ENCODE results near the gene PLAAT5. TPM values are rescaled to one million over a fixed set of nuclear protein-coding genes. Genes with fewer than 3 reads are reported as not detected.

The PLAAT5 gene
- total RNA-seq, 1 experiment from 2014 or later: 8.5 TPM

DNA sequence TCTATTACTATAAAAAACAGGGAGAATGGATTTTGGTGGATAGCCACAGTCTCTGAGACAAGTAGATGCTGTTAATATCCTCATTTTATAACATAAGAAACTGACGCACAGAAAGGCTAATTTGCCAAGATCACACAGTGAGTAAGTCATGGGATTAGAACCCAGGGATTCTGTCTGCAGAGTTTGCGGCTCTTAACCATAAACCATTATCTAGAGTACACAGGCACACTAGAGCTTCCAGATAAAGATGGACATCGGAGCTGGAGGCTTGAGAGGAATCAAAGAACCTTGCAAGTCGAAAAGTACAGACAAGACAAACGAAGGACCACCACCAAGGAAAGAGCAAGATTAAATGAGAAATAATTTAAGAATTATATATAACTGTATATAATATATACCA lies 26.2 kb upstream of the PLAAT5 start:
- H3K27me3 Mint-ChIP-seq (ENCODE audit: low read depth): no peaks in the 10 kb centered on the region

More for the DNA sequence above, 26.2 kb upstream of the PLAAT5 start:
- H2BK5ac ChIP-seq (ENCODE audit: insufficient read length, low read length): no peak overlapping the region
- H3K79me1 ChIP-seq (ENCODE audit: insufficient read depth, low read depth, low read length, poor library complexity, severe bottlenecking): no peaks in the 10 kb centered on the region
- no peak overlapping the region for H3K4ac ChIP-seq (ENCODE audit: low read depth, low read length)
- no peak overlapping the region for H4K8ac ChIP-seq (replicated peaks; ENCODE audit: insufficient read length, low read depth, low read length)
- Mint-ChIP-seq H3K27ac (no peak overlapping the region), H3K9me3 (peaks cover 17 to 25% of the 10 kb centered on the region in 2 experiments), H3K36me3 (ENCODE audit: insufficient read depth in 1 of 3, low read depth in 3 of 3) (peaks cover 7 to 25% (median 22%) of the 10 kb centered on the region in 3 experiments; a peak in 6 of 7 replicates), H3K4me3 (no peak overlapping the region), H3K4me1 (peaks cover 0 to 12% of the 10 kb centered on the region in 2 experiments; a peak in 2 of 4 replicates)
- H3K9me3 ChIP-seq (ENCODE audit: control insufficient read depth, low read depth, low read length): no peaks in the 10 kb centered on the region
- H2BK120ac ChIP-seq (ENCODE audit: low read depth, low read length, poor library complexity, severe bottlenecking): no peak overlapping the region
- no peaks in the 10 kb centered on the region for H3K27me3 ChIP-seq (ENCODE audit: insufficient read depth, low read length)
- H2AK5ac ChIP-seq (ENCODE audit: insufficient read length, low read length): no peak overlapping the region
- H2BK20ac ChIP-seq (ENCODE audit: low read depth, low read length, poor library complexity, severe bottlenecking): no peak overlapping the region
- no peak overlapping the region for H2BK15ac ChIP-seq (ENCODE audit: low read depth, low read length)
- H3K23me2 ChIP-seq (ENCODE audit: insufficient read length, low read depth, low read length, poor library complexity, severe bottlenecking): no peaks in the 10 kb centered on the region
- H3K4me1 ChIP-seq (ENCODE audit: insufficient read depth, low read length): no peaks in the 10 kb centered on the region
- H2AFZ ChIP-seq (ENCODE audit: low read length): no peak overlapping the region
- H4K91ac ChIP-seq (ENCODE audit: insufficient read length, low read depth, low read length): no peak overlapping the region
- H3K27ac ChIP-seq (ENCODE audit: insufficient read length, low read depth, low read length): no peak overlapping the region
- H3T11ph ChIP-seq (ENCODE audit: low read length): no peak overlapping the region
- TF ChIP-seq, protein P1, sequence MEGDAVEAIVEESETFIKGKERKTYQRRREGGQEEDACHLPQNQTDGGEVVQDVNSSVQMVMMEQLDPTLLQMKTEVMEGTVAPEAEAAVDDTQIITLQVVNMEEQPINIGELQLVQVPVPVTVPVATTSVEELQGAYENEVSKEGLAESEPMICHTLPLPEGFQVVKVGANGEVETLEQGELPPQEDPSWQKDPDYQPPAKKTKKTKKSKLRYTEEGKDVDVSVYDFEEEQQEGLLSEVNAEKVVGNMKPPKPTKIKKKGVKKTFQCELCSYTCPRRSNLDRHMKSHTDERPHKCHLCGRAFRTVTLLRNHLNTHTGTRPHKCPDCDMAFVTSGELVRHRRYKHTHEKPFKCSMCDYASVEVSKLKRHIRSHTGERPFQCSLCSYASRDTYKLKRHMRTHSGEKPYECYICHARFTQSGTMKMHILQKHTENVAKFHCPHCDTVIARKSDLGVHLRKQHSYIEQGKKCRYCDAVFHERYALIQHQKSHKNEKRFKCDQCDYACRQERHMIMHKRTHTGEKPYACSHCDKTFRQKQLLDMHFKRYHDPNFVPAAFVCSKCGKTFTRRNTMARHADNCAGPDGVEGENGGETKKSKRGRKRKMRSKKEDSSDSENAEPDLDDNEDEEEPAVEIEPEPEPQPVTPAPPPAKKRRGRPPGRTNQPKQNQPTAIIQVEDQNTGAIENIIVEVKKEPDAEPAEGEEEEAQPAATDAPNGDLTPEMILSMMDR (conservative IDR thresholded peaks at IDR 0.05): no peak
- no peak overlapping the region for H3K9ac ChIP-seq (ENCODE audit: extremely low read depth, insufficient read length, low read length)
- H3K4me2 ChIP-seq (ENCODE audit: insufficient read depth, insufficient read length, low read length): no peak overlapping the region
- no peak for DNase-seq
- no peak overlapping the region for H3K18ac ChIP-seq (ENCODE audit: insufficient read length, low read depth, low read length)
- no peak overlapping the region for H3K56ac ChIP-seq (ENCODE audit: insufficient read length, low read depth, low read length)
- H3K14ac ChIP-seq (ENCODE audit: insufficient read depth, low read length): no peak overlapping the region
- H3K23ac ChIP-seq (ENCODE audit: insufficient read length, low read depth, low read length): no peak overlapping the region
- H4K20me1 ChIP-seq (ENCODE audit: control insufficient read depth, insufficient read depth, insufficient read length): no peaks in the 10 kb centered on the region
- H2BK12ac ChIP-seq (ENCODE audit: insufficient read length, low read depth, low read length): no peak overlapping the region
- H3K79me2 ChIP-seq (ENCODE audit: insufficient read depth, low read length): no peaks in the 10 kb centered on the region
- no CpG with 5 or more reads among the region's 5 CpGs for WGBS (ENCODE audit: extremely low coverage, insufficient read length, low lambda C conversion rate)
- H4K5ac ChIP-seq (ENCODE audit: insufficient read length, low read depth, low read length): no peak overlapping the region
